COLO668 (cell line): ENCODE data around the gene DLG2.

ENCODE experiments used
- DNase-seq: peaks from one replicate; lab custom pipeline; 2025; ENCODE audit not compliant: unreplicated experiment; lab: John Stamatoyannopoulos, UW

The DLG2 gene

DNA sequence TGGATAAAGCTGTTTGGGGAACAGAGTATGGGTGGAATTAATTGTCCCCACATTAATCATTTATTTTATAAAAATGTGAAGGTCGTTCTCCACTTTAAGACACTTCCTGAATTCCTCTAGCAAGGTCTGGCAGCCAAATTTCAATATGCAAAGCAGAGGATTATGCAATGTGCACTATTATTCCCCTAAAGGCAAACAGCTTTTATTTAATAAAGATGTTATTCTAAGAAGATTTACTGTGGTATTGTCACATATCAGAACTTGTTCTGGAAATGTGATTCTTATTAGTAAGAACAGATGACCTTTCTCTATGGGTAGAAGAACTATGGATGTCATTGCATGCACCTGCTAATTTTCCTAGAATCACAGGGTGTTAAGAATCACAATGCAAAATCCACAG lies 1212.2 kb downstream of the DLG2 start:
- DNase-seq: no peak

DNA sequence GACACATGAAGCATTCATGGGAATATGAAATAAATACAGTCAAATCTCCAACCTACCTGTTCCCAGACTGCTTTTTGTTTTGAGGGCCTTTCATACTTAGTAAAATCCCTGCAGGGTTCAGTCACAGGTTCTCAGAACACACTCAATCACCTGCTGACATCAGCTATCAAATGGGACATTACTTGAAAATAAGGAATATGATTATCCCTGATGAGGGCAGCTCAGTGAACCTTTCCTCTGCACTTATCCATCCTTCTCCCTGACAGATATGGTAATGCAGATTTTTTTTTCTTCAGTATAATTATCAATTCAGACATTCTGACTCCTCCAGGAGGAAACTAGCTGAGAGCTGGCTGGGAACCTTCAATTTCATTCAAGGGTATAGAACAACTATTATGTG lies 1213.6 kb downstream of the DLG2 start:
- no peak for DNase-seq

DNA sequence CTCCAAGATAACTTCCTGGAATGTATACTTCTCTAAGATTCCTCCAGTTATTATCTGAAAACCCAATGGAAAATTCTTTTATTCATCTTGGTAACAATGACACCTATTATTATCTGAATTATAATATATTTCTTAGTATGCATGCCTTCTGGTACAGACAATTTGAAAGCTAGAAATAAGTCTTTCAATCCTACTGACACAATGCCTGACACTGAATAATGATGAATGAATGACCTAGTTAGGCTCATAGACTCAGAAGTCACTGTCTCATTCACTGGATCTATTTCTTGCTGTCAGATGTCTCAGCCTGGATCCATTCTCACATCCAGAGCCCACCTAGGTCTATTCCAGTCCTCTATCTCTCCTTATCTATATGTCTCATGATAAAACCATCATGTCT lies 1214.3 kb downstream of the DLG2 start:
- DNase-seq: no peak

DNA sequence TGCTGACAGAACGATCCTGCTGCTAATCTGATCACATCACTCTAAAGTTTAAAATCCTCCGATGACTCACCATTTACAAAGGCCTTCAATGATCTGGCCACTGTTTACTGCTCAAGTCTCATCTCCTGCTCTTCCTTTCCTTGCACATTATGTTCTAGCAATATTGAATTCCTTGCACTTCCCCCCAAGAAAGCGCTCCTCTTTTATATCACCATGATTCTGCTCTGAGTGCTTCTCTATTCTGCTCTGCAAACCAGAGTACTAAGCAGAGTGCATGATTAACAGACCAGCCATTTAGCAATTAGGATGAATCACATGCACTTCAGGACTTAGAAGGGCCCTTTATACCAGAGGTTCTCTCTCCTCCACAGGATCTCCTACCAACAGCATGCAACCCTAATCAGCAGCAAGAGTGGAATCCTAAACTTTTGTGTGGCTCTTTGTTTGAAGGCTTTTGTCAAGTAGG lies 1218.2 kb downstream of the DLG2 start:
- no peak for DNase-seq

DNA sequence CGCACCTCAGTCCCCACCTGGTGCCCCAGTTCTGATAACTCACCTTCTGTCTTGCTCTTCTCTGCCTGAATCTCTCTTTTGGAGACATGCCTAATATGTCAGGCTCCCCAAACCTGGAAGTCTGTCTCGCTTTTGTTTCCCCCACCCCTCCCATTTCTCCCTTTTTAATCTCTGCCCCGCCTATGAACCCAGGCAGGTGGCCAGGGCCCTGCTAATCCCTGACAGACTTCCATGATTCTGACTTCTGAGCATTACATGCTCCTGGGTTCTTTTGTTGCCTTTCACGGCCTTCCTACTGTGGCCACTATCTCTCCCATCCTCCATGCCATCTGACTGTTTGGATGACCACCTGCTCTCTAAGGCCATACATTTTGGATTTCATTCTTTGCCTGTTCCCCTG lies 1220.1 kb downstream of the DLG2 start:
- no peak for DNase-seq

DNA sequence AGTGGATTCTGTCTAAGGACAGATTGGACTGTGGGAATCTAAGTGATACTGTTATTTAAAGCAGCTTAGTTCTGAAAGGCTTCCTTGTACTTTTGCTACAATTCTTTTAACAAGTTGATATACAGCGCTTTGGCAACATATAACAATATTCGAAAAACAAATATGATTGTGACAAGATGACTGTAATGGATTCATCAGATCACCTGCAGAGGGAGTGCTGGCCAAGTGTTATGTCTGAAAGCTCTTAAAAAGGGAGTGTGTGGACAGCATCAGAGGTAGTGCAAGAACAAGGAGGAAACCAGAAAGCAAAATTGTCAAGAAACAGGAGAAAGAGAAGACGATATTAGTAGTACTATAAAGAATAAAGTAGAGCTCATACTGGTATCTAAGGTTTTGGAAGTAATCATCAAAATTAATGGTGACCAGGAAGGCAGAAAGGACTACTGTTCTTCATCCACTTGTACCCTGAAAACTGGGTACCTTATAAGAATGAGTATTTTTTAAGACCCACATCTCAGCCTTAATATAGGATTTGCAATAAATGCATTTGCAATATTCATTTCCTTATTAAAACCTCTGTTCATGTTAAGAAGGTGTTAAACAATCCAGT lies 1229.0 kb downstream of the DLG2 start:
- no peak for DNase-seq

DNA sequence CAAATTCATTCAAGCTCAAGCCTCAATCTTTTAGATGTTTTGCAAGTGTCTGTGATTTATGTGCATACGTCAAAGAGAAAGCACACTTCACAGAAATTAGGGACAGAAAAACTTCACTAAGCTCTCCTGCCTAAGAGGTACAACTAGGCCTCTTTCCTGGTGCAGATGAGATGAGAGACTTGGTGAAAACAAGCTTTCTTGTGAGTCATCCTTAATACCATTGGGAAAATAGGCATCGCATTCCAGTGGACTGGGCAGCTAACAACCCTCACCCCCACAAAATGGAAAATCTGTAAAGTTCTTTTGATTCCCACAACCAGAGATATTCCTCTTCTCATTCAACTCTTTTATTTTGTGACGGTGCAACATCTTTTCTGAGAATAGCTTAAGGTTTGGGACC lies 1230.6 kb downstream of the DLG2 start:
- no peak for DNase-seq

DNA sequence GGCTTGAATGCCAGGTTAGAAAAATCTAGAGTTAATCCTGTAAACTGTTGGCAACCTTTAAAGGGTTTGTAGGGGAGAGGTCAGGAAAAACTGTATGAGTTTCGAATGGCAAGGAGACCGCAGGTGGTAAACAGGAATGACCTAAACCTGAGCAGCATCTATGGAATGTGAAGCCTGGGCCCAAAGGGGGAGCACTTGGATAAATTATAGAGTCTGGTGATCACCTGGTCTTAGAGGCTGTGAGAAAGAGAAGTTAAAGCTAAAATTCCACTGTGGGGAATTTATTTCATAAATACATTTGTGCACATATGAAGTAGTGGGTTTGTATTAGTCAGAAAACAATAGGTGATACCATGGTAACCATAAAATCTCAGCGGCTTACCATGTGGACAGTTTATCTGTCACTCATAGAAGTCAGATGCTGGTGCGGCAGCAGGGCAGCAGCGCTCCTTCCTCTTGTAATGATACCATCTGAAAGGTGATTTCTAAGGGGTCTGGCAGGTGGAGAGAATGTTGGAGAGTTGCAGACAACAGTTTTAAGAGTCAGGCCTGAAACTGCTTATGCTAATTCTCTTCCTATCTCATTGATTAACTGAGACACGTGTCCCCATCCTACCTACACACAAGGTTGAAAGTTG lies 1236.6 kb downstream of the DLG2 start:
- no peak for DNase-seq

DNA sequence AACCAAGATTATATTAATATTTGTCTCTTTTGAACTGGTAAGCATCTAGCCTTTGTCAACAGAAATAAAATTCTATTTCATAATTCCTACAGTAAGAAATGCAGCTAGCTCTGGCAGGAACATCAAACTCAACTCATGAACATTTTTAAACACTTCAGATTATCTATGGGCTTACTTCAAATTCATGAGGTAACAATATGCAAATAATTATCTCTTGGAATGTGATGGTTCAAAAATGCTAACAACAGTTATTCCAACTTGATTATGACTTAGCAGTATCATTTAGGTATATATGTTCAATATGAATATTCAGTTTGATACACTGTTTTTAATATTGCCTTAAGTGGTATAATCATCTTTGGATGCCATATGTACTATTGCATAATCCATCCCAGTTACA lies 1237.4 kb downstream of the DLG2 start:
- no peak for DNase-seq

DNA sequence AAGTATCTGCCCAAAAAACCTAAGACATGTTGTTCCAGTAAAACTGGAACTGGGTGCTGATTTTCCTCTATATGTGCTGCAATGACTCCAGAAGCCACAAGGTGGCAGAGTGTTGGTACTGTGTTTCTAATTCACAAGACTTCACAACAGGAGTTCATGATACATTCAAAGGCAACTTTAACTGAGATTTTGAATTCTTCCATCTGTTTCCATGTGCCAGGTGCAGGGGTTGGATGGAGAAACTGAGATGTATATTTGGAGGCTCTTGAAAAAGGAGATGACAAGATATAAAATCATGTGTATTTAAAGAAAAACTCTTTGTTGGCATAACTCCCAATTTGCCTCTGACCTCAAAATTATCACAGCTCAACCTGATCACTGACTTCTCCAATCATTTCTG lies 1242.4 kb downstream of the DLG2 start:
- DNase-seq: peak; percentile 16

DNA sequence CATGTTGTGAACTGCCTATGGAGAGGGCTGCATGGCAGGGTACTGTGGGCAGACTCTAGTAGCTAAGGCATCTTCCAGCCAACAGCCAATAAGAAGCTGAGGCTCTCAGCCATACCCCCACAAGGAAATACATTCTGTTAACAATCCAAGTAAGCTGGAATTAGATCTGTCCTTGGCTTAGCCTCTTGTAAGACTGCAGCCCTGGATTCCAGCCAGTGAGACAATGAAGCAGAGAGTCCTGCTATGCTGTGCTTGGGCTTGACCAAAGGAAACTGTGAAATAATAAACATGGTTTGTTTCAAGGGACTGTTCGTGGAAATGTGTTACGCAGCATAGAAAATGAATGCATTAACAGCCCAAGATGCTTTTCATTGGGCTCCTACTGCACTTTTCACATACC lies 1243.6 kb downstream of the DLG2 start:
- no peak for DNase-seq

DNA sequence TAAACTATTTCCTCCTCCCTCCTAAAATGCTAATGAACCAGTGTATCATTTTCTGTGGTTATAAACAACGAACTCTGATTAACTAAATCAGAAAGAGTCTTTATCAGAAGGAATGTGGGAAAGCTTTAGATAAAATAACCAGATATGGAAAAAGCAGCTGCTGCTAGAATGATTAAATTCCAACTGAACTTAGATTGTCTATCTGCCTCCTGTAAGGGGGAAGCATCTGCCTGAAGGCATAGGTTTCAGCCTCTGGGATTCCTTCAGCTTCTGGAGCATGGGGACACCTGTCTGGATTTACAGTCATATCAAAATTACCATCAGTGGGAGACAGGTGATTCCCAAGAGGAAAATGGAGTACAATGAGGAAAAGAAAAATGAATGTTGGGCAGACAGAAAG lies 1245.5 kb downstream of the DLG2 start:
- no peak for DNase-seq

DNA sequence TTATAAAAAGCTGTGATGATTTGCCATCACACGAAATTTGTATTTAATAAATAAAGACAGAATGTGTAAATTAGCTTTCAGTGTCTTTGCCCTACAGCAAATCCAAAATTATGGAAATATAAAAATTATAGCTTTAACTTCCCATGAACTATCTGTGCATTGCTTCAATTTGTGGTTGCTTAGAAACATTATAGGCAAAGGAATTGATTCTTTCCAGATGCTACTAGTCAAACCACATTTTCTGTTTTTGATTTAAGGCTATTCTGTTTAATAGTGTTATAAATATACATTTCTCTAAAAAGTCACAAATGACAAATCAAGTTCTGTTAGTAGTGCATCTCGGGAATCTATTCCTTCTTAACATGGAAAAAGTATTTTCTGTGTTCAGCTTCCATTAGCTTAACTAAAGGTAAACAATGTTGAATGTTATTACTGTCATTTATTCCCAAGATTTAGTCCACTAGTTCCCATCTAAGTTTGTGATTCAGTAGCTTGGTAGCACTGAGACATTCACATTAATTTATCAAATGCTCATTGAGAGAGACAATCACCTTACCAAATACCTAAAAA lies 1254.7 kb downstream of the DLG2 start:
- DNase-seq: no peak

DNA sequence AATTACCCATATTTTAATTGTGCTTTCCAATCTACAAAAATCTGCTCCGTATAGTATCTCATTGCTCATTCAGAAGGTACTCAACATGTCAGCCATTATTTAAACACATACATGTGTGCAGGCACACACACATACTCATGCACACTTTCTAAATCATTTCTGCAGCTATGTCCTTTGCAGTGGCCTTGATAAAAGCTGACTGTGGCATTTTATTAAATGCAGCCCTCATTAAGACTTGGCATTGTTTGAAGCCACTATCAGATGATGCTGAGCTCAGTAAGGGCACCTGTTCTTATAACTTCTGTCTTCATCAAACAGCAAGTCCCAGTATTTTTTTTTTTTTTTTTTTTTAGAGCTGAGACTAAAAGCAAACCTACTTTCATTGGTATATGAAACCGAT lies 1269.1 kb downstream of the DLG2 start:
- no peak for DNase-seq

DNA sequence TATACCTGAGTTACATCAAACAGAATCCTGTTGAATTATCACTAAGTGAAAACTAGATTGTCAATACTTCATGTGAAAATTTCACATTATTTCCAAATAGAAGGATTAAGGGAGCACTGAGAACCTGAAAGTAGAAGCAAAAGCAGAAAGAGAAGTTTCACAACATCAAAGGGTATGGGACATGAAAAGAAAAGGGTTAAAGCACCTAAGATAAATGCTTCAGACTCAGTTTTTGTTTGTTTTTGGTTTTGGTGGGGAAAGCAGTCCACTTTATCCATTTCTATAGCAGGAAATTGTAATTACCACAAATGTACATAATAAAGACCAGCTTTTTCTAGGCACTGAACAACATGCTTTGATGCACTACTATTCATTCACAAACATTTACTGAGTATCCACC lies 1271.2 kb downstream of the DLG2 start:
- DNase-seq: no peak

DNA sequence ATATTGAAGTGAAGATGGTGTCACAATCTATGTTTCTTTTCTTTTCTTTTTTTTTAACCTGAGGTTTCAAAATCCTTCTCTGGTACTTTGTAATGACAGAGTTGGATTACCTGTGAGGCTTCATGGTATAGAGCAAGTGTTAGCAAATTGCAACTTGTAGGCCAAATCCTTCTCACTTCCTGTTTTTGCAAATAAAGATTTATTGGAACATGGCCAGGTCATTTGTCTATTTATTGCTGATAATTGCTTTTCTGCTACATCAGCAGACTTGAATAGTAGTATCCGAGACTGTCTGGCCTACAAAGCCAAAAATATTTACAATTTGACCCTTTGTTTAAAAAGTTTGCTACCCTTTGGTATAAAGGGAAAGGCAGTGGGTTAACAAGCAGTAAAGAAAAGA lies 1281.5 kb downstream of the DLG2 start:
- no peak for DNase-seq

DNA sequence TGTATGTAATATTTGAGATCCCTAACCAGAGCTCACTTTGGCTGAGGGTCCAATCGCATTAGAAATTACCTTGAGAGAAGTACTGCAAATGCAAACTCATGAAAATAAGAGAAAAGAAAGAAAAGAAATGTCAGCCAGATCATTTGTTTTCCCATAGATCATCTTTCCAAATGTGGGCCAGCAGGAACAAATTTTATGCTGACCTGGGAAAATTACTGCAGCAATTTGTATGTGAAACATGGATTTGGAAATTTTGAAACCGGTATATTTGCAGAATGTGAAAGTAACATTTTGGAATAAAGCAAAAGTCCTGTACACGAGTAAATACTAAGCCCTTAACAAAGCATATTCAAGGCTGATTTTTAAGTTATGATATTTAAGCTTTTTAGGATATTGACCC lies 1282.1 kb downstream of the DLG2 start:
- DNase-seq: no peak

DNA sequence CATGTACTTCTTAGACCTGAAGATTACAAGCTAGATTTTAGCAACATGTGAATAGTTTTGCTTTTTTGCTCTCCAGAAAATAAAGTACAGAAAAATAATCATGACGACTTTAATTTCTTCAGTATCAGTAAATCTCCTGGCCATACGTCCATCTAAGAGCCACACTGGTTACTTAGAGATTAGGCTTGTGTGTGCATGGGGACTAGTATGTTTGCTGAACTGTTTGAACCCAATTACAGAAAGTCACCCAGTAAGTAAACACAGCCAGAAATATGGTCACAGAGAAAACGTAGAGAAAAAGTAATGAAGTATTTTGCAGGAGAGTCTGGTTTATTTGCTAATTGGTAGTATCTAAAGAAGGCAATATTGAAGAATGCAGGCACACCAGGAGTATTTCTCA lies 1287.3 kb downstream of the DLG2 start:
- DNase-seq: no peak

DNA sequence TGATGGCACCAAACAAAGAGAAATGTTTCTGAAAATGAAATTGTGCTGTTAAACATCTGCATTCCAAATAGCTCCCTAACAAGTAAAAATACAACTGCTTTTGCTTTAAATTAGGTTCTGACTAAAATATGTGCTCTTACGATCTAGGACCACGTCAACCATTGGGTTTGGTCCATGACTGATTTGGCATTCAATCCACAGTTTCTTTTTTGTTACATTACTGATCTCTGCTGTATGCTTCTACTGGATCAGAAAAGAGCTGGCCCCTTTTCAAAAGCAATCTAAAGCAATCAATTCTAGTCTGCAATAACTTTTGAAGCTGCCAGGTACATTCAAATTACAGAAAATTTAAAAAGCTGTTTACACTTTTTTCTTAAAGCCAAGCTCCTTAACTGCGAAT lies 1293.9 kb downstream of the DLG2 start:
- no peak for DNase-seq

DNA sequence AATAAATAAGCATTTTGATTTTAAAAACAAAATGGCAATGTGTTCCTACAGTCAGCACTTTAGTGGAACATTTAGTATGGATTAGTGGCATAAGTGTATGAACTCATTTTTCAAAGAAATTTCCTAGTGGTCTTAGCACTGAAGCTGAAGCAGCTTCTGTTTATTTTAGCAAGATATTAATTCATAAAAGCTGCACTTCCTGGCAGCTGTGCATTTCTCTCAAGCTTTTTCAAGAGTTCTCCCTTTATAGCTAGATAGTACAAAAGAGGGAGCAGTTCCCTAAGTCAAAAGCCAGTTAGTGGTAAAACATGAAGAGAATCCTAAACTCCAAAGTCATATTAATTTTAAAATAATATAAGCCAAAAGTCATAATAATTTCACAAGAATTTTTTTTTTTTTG lies 1304.9 kb downstream of the DLG2 start:
- no peak for DNase-seq

DNA sequence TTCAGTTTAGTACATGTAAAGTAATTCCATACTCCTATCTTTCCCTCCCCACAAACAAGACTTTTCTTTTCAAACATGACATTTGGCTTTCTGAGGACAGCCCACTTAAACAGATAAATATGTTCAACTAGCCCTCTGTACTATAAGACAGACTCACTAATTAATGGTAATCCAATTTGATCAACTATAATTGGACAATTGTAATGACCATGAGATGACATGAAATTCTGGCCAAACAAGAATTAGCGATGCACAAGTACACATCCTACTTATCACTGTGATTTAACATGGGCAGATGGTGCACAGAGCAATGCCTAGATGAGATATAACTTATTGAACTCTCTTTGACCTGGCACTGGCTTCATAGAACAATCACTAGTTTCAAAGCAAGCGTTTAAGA lies 1307.3 kb downstream of the DLG2 start:
- no peak for DNase-seq

DNA sequence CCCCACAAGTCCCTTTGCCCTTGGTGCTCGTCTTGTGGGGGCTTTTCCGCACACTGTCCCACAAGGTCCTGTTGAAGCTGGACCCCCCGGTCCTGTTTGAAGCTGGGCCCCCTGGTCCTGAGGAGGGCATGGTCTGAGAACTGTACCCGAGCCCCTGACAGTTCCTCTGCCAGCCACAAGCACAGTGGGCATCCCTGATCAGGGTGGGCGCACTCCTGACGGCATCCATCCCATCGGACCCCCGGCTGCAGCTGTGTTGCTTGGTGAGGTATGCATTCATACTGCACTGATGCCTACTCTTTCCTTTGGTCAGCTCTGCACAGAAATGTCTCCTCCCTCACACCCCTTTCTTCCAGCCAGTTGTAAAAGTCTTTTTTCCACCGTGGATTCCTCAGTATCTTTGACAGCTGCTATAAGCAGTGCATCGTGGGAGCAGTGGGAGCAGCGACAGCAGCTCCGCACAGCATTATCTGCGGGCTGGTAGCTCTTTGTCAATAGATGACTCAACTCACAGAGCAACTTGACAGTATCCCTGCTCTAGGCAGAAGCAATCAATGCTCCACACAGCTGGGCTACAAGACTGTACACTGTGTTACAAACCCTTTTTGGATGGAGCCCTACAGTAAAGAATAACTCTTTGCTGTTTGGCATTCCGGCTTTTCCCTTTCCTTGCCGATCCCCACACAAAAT lies 1310.1 kb downstream of the DLG2 start:
- DNase-seq: no peak
